Endothelial cell of umbilical vein (primary cell): ENCODE results near the gene NKX2-3. TPM values are rescaled to one million over a fixed set of nuclear protein-coding genes. Genes with fewer than 3 reads are reported as not detected.

Source experiments
- BruUV-seq: library from RNA; stranded (reverse); fragments of 400-500 nt; replicated peaks from 2 replicates; lab custom pipeline; 2021; lab: Mats Ljungman, UMichigan
- CTCF ChIA-PET: fragments of 300-600, 350-600 bp; sonication (Branson Sonifier 250); formaldehyde crosslinking; loops from one replicate; lab custom pipeline; 2021; ENCODE audit warnings: antibody characterized with exemption, inconsistent platforms; lab: Charles Lee
- POLR2A ChIA-PET: fragments of 300-600, 350-600 bp; sonication (Branson Sonifier 250); formaldehyde crosslinking; loops from one replicate; lab custom pipeline; 2021; ENCODE audit warnings: antibody characterized with exemption, inconsistent platforms; lab: Charles Lee
- DNase-seq: peaks from one replicate; pipeline ENCODE4 v3.0.0-alpha.2; 2011; ENCODE audit warnings: low read depth, low spot score
- FAIRE-seq: peaks from 2 replicates; lab custom pipeline; 2011; peaks lifted over from hg19 to GRCh38; lab: Jason Lieb, UNC
- H2AFZ ChIP-seq: 2 replicates; pipeline ENCODE4 v1.6.0; 2012; ENCODE audit warnings: low read depth, low read length, control low read depth, inconsistent platforms
- H3K27ac ChIP-seq: 2 replicates; pipeline ENCODE4 v1.5.1; 2011; ENCODE audit warnings: low read depth, mild to moderate bottlenecking, control low read depth, low read length, moderate library complexity; ENCODE audit not compliant: insufficient read depth
- H3K27me3 ChIP-seq, 2 experiments: 2 replicates each; pipeline versions ENCODE4 v1.6.0 to v1.6.1; 2011; ENCODE audit warnings: low read length in 2 of 2, mixed read lengths in 1 of 2; ENCODE audit not compliant: control insufficient read depth in 2 of 2, insufficient read depth in 2 of 2
- H3K36me3 ChIP-seq, 2 experiments: 2 replicates in 1 of 2; 3 replicates in 1 of 2; pipeline ENCODE4 v1.5.1; 2011; ENCODE audit warnings: low read length in 2 of 2, mild to moderate bottlenecking in 1 of 2, moderate library complexity in 1 of 2; ENCODE audit not compliant: control insufficient read depth in 2 of 2, insufficient read depth in 2 of 2; ENCODE audit errors: extremely low read depth in 1 of 2
- H3K4me1 ChIP-seq: 3 replicates; pipeline ENCODE4 v1.5.1; 2011; ENCODE audit warnings: mild to moderate bottlenecking, low read length; ENCODE audit not compliant: control insufficient read depth, insufficient read depth; ENCODE audit errors: extremely low read depth
- H3K4me2 ChIP-seq: 2 replicates; pipeline ENCODE4 v1.6.1; 2011; ENCODE audit warnings: low read length, control low read depth, mixed read lengths; ENCODE audit not compliant: insufficient read depth
- H3K4me3 ChIP-seq, 3 experiments: fragments of 200-600 bp in 1 of 3; sonication (generic), shearing (Covaris generic) in 1 of 3; replicated peaks in 1 of 3; 2 replicates each; pipeline ENCODE4 v1.5.1; 2011 to 2016; ENCODE audit warnings: control low read depth in 3 of 3, low read length in 3 of 3, mild to moderate bottlenecking in 2 of 3, inconsistent platforms in 1 of 3, low read depth in 1 of 3, moderate library complexity in 1 of 3; ENCODE audit not compliant: insufficient read depth in 1 of 3
- H3K79me2 ChIP-seq: 2 replicates; pipeline ENCODE4 v1.6.0; 2012; ENCODE audit warnings: low read length, inconsistent platforms; ENCODE audit not compliant: control insufficient read depth, insufficient read depth
- H3K9ac ChIP-seq: replicated peaks from 2 replicates; pipeline ENCODE3; 2011; ENCODE audit warnings: low read length, control low read depth; ENCODE audit not compliant: insufficient read depth; ENCODE audit errors: extremely low read depth
- H3K9me1 ChIP-seq: replicated peaks from 3 replicates; pipeline ENCODE4 v1.6.0; 2011; ENCODE audit warnings: mild to moderate bottlenecking, low read length; ENCODE audit not compliant: control insufficient read depth, insufficient read depth; ENCODE audit errors: extremely low read depth
- H3K9me3 ChIP-seq: replicated peaks from 2 replicates; pipeline ENCODE4 v1.5.1; 2012; ENCODE audit warnings: low read length, inconsistent platforms; ENCODE audit not compliant: control insufficient read depth, insufficient read depth
- H4K20me1 ChIP-seq: replicated peaks from 2 replicates; pipeline ENCODE3; 2011; ENCODE audit warnings: mild to moderate bottlenecking, low read length; ENCODE audit not compliant: control insufficient read depth, insufficient read depth; ENCODE audit errors: extremely low read depth
- CTCF ChIP-seq, 2 donors: IDR thresholded peaks; 1 replicate in 1 of 2; 2 replicates in 1 of 2; pipeline ENCODE4 v1.5.1; 2011; ENCODE audit warnings: low read length in 2 of 2, mild to moderate bottlenecking in 2 of 2, moderate library complexity in 2 of 2, control low read depth in 1 of 2, inconsistent platforms in 1 of 2, low read depth in 1 of 2; ENCODE audit not compliant: insufficient read depth in 1 of 2; ENCODE audit errors: extremely low read depth in 1 of 2
- EZH2 ChIP-seq: IDR thresholded peaks from 2 replicates; pipeline ENCODE4 v1.6.1; 2012; ENCODE audit warnings: borderline replicate concordance, low read depth, mild to moderate bottlenecking, moderate library complexity, low read length, inconsistent platforms; ENCODE audit not compliant: severe bottlenecking
- FOS ChIP-seq: IDR thresholded peaks from 2 replicates; pipeline ENCODE4 v1.6.1; 2011; ENCODE audit warnings: mild to moderate bottlenecking, low read length, moderate library complexity, borderline replicate concordance; ENCODE audit not compliant: insufficient read depth
- GATA2 ChIP-seq: IDR thresholded peaks from 2 replicates; pipeline ENCODE4 v1.7.0; 2011; ENCODE audit warnings: low read depth, mild to moderate bottlenecking, moderate library complexity, mixed read lengths, low read length; ENCODE audit not compliant: insufficient read length, insufficient read depth
- JUN ChIP-seq: IDR thresholded peaks from 2 replicates; pipeline ENCODE4 v1.6.1; 2011; ENCODE audit warnings: borderline replicate concordance, low read depth; ENCODE audit not compliant: insufficient read length, insufficient read depth
- MAX ChIP-seq: IDR thresholded peaks from 2 replicates; pipeline ENCODE4 v1.6.1; 2011; ENCODE audit not compliant: insufficient read depth, insufficient read length
- MYC ChIP-seq: IDR thresholded peaks from one replicate; pipeline ENCODE4 v1.6.1; 2011; ENCODE audit warnings: mild to moderate bottlenecking, low read depth, low read length
- POLR2A ChIP-seq: IDR thresholded peaks from 2 replicates; pipeline ENCODE4 v1.6.1; 2012; ENCODE audit warnings: low read depth, mild to moderate bottlenecking, control low read depth, low read length
- POLR2AphosphoS5 ChIP-seq: IDR thresholded peaks from 2 replicates; pipeline ENCODE4 v1.6.1; 2012; ENCODE audit warnings: low read depth, mild to moderate bottlenecking, control low read depth, low read length, moderate library complexity; ENCODE audit not compliant: insufficient read depth
- dilution Hi-C: fragments of 300-500 bp; cut with MboI; formaldehyde crosslinking; loops from one replicate; pipeline ENCODE4 v1.15.0; 2019; ENCODE audit warnings: low sequenced_read_pairs; ENCODE audit not compliant: extremely low pct_ligation_motif_present
- intact Hi-C: fragments of 100-400 bp; cut with micrococcal nuclease; formaldehyde crosslinking; loops from one replicate; pipeline ENCODE4 v1.10.0; 2022
- polyA plus RNA-seq, 4 experiments: library from polyadenylated mRNA; depleted of rRNA in 3 of 4; stranded (reverse) in 3 of 4; unstranded in 1 of 4; fragments of >200 nt; gene quantifications; 2 replicates each; pipeline versions ENCODE4 v1.2.1 to v1.2.3, GENCODE V29; 2011 to 2012; ENCODE audit warnings: missing spikeins in 1 of 4
- total RNA-seq: library from RNA; stranded (reverse); gene quantifications from 2 replicates; pipeline ENCODE4 v1.2.3, GENCODE V29; 2021

Gene NKX2-3
- total and polyA plus RNA-seq, 2 donors (not counting 3 experiments of a cell fraction or from before 2014, with no cell fraction given), result not detected

GRCh38 chr10:99564361-99564760 is 31.6 kb downstream of the NKX2-3 start:
- intact Hi-C loops (no loop called here), dilution Hi-C loops (no loop called here)
- Histone ChIP-seq H3K9me1 (no peaks in the 10 kb centered on the region), H4K20me1 (no peaks in the 10 kb centered on the region), H3K4me3 (no peak overlapping the region), H3K9ac (no peak overlapping the region), H3K27ac (no peak overlapping the region), H3K9me3 (no peaks in the 10 kb centered on the region), H3K27me3 (peaks cover 6 to 8% of the 10 kb centered on the region in 2 experiments), H3K36me3 (no peaks in the 10 kb centered on the region), H3K79me2 (no peaks in the 10 kb centered on the region), H3K4me1 (no peaks in the 10 kb centered on the region), H2AFZ (no peak overlapping the region), H3K4me2 (no peak overlapping the region)
- no TSS peak for BruUV-seq
- ChIA-PET CTCF (interaction anchor here (1.2 kb wide), 1 partner anchor 48 kb away, joined by 3 read pairs; no protein-coding TSS in a partner anchor), POLR2A (no interaction called here)
- no peak for TF ChIP-seq FOS
- no peak for TF ChIP-seq JUN
- TF ChIP-seq GATA2, result no peak
- no peak for TF ChIP-seq MYC
- TF ChIP-seq CTCF (IDR thresholded peaks at IDR 0.05; ENCODE audit: extremely low read depth in 1 of 2, insufficient read depth in 1 of 2, low read depth in 1 of 2, low read length in 2 of 2), result no peak
- no peak for TF ChIP-seq EZH2
- TF ChIP-seq MAX, result no peak
- no peak for TF ChIP-seq POLR2A
- TF ChIP-seq POLR2AphosphoS5, result no peak
- no peak for DNase-seq
- no peak for FAIRE-seq
